ENCODE results near the gene SLC13A2.

SLC13A2 gene

GRCh38 chr17:28474111-28474531 is 677 bp downstream of the SLC13A2 start:
- H3K14ac ChIP-seq (ENCODE audit: low read length in 2 of 2), result peak overlapping the region in 1 of 2 experiments; percentile 35
- no peak overlapping the region for H4K8ac ChIP-seq (ENCODE audit: low read length)
- no peak overlapping the region for H2BK12ac ChIP-seq (ENCODE audit: low read length in 2 of 2)
- no peak overlapping the region for H3K9ac ChIP-seq (ENCODE audit: low read length)
- no peak overlapping the region for H2BK120ac ChIP-seq (ENCODE audit: low read depth, low read length)
- no peak overlapping the region for H3K23ac ChIP-seq (ENCODE audit: low read length in 2 of 2)
- H2AK5ac ChIP-seq (ENCODE audit: low read length, severe bottlenecking), result no peak overlapping the region
- DNase-seq, result no peak
- no peak overlapping the region for H3K4me2 ChIP-seq (ENCODE audit: low read length, poor library complexity, severe bottlenecking)
- H3K9me3 ChIP-seq (ENCODE audit: control insufficient read depth, low read length), result no peaks in the 10 kb centered on the region
- no peak overlapping the region for H4K91ac ChIP-seq (ENCODE audit: low read length)
- WGBS, result 55% methylated on average over 3 of the region's 7 CpGs
- no peak overlapping the region for H2AFZ ChIP-seq (ENCODE audit: low read depth, low read length)
- H3K4ac ChIP-seq (ENCODE audit: low read depth in 1 of 2, low read length in 2 of 2), result no peak overlapping the region
- no peak overlapping the region for H3K18ac ChIP-seq (ENCODE audit: low read depth in 1 of 2, low read length in 2 of 2)
- no peak overlapping the region for H2BK5ac ChIP-seq (ENCODE audit: low read depth, low read length, poor library complexity, severe bottlenecking)
- H3K36me3 ChIP-seq (ENCODE audit: control insufficient read depth in 1 of 2, insufficient read depth in 2 of 2, low read depth in 1 of 2, low read length in 2 of 2), result no peaks in the 10 kb centered on the region
- H3K4me3 ChIP-seq (ENCODE audit: insufficient read depth in 1 of 2, low read depth in 1 of 2, low read length in 2 of 2), result no peak overlapping the region
- no peaks in the 10 kb centered on the region for H3K4me1 ChIP-seq (ENCODE audit: control insufficient read depth, insufficient read depth, low read depth, low read length)
- H3K27ac ChIP-seq (ENCODE audit: low read length, poor library complexity, severe bottlenecking), result no peak overlapping the region
- peaks cover 61 to 64% of the 10 kb centered on the region in 2 experiments for H3K27me3 ChIP-seq (ENCODE audit: control insufficient read depth in 1 of 2, insufficient read depth in 1 of 2, low read length in 2 of 2)
- H3K79me1 ChIP-seq (replicated peaks; ENCODE audit: low read length, poor library complexity, severe bottlenecking), result no peaks in the 10 kb centered on the region
- H2BK15ac ChIP-seq (ENCODE audit: low read depth, poor library complexity, severe bottlenecking), result no peak overlapping the region

- Histone ChIP-seq H4K91ac (ENCODE audit: low read length) (no peak overlapping the region), H3K4ac (ENCODE audit: low read depth in 1 of 2, low read length in 2 of 2) (no peak overlapping the region), H3K4me1 (ENCODE audit: control insufficient read depth, insufficient read depth, low read depth, low read length) (no peaks in the 10 kb centered on the region), H3K27ac (ENCODE audit: low read length, poor library complexity, severe bottlenecking) (no peak overlapping the region), H3K9ac (ENCODE audit: low read length) (no peak overlapping the region), H3K14ac (ENCODE audit: low read length in 2 of 2) (no peak overlapping the region), H2BK120ac (ENCODE audit: low read depth, low read length) (no peak overlapping the region), H3K4me2 (ENCODE audit: low read length, poor library complexity, severe bottlenecking) (no peak overlapping the region), H3K27me3 (ENCODE audit: control insufficient read depth in 1 of 2, insufficient read depth in 1 of 2, low read length in 2 of 2) (peaks cover 55 to 56% of the 10 kb centered on the region in 2 experiments), H2AK5ac (ENCODE audit: low read length, severe bottlenecking) (no peak overlapping the region), H2BK15ac (ENCODE audit: low read depth, poor library complexity, severe bottlenecking) (no peak overlapping the region), H3K18ac (ENCODE audit: low read depth in 1 of 2, low read length in 2 of 2) (no peak overlapping the region), H4K8ac (ENCODE audit: low read length) (no peak overlapping the region), H3K36me3 (ENCODE audit: control insufficient read depth in 1 of 2, insufficient read depth in 2 of 2, low read depth in 1 of 2, low read length in 2 of 2) (no peaks in the 10 kb centered on the region), H2AFZ (ENCODE audit: low read depth, low read length) (no peak overlapping the region), H3K79me1 (replicated peaks; ENCODE audit: low read length, poor library complexity, severe bottlenecking) (no peaks in the 10 kb centered on the region), H3K23ac (ENCODE audit: low read length in 2 of 2) (no peak overlapping the region), H3K4me3 (ENCODE audit: insufficient read depth in 1 of 2, low read depth in 1 of 2, low read length in 2 of 2) (no peak overlapping the region), H3K9me3 (ENCODE audit: control insufficient read depth, low read length) (no peaks in the 10 kb centered on the region), H2BK12ac (ENCODE audit: low read length in 2 of 2) (no peak overlapping the region), H2BK5ac (ENCODE audit: low read depth, low read length, poor library complexity, severe bottlenecking) (no peak overlapping the region)
- peak; percentile 10 for DNase-seq
- WGBS, result 68% methylated on average over 9 of the region's 9 CpGs
Measured at GRCh38 chr17:28475151-28475900, 1.9 kb downstream of the SLC13A2 start.

- Histone ChIP-seq H3K4me1 (ENCODE audit: control insufficient read depth, insufficient read depth, low read depth, low read length) (no peaks in the 10 kb centered on the region), H2BK12ac (ENCODE audit: low read length in 2 of 2) (no peak overlapping the region), H3K9ac (ENCODE audit: low read length) (no peak overlapping the region), H3K27me3 (ENCODE audit: control insufficient read depth in 1 of 2, insufficient read depth in 1 of 2, low read length in 2 of 2) (peaks cover 51 to 61% of the 10 kb centered on the region in 2 experiments), H3K4ac (ENCODE audit: low read depth in 1 of 2, low read length in 2 of 2) (no peak overlapping the region), H2BK5ac (ENCODE audit: low read depth, low read length, poor library complexity, severe bottlenecking) (no peak overlapping the region), H3K23ac (ENCODE audit: low read length in 2 of 2) (no peak overlapping the region), H2AK5ac (ENCODE audit: low read length, severe bottlenecking) (no peak overlapping the region), H3K4me3 (ENCODE audit: insufficient read depth in 1 of 2, low read depth in 1 of 2, low read length in 2 of 2) (no peak overlapping the region), H2BK15ac (ENCODE audit: low read depth, poor library complexity, severe bottlenecking) (no peak overlapping the region), H3K27ac (ENCODE audit: low read length, poor library complexity, severe bottlenecking) (no peak overlapping the region), H2BK120ac (ENCODE audit: low read depth, low read length) (no peak overlapping the region), H2AFZ (ENCODE audit: low read depth, low read length) (no peak overlapping the region), H3K4me2 (ENCODE audit: low read length, poor library complexity, severe bottlenecking) (no peak overlapping the region), H3K9me3 (ENCODE audit: control insufficient read depth, low read length) (no peaks in the 10 kb centered on the region), H3K14ac (ENCODE audit: low read length in 2 of 2) (no peak overlapping the region), H4K91ac (ENCODE audit: low read length) (no peak overlapping the region), H4K8ac (ENCODE audit: low read length) (no peak overlapping the region), H3K36me3 (ENCODE audit: control insufficient read depth in 1 of 2, insufficient read depth in 2 of 2, low read depth in 1 of 2, low read length in 2 of 2) (no peaks in the 10 kb centered on the region), H3K18ac (ENCODE audit: low read depth in 1 of 2, low read length in 2 of 2) (no peak overlapping the region), H3K79me1 (replicated peaks; ENCODE audit: low read length, poor library complexity, severe bottlenecking) (no peaks in the 10 kb centered on the region)
- WGBS, result 77% methylated on average over 11 of the region's 11 CpGs
- DNase-seq, result no peak
Measured at GRCh38 chr17:28476076-28476865, 2.8 kb downstream of the SLC13A2 start.

- Histone ChIP-seq H2AFZ (ENCODE audit: low read depth, low read length) (no peak overlapping the region), H3K4me1 (ENCODE audit: control insufficient read depth, insufficient read depth, low read depth, low read length) (no peaks in the 10 kb centered on the region), H4K8ac (ENCODE audit: low read length) (no peak overlapping the region), H3K23ac (ENCODE audit: low read length in 2 of 2) (no peak overlapping the region), H3K9me3 (ENCODE audit: control insufficient read depth, low read length) (no peaks in the 10 kb centered on the region), H3K36me3 (ENCODE audit: control insufficient read depth in 1 of 2, insufficient read depth in 2 of 2, low read depth in 1 of 2, low read length in 2 of 2) (no peaks in the 10 kb centered on the region), H2BK5ac (ENCODE audit: low read depth, low read length, poor library complexity, severe bottlenecking) (no peak overlapping the region), H3K14ac (ENCODE audit: low read length in 2 of 2) (no peak overlapping the region), H3K27me3 (ENCODE audit: control insufficient read depth in 1 of 2, insufficient read depth in 1 of 2, low read length in 2 of 2) (peaks cover 48 to 58% of the 10 kb centered on the region in 2 experiments), H2BK12ac (ENCODE audit: low read length in 2 of 2) (no peak overlapping the region), H3K79me1 (replicated peaks; ENCODE audit: low read length, poor library complexity, severe bottlenecking) (no peaks in the 10 kb centered on the region), H2AK5ac (ENCODE audit: low read length, severe bottlenecking) (no peak overlapping the region), H3K27ac (ENCODE audit: low read length, poor library complexity, severe bottlenecking) (no peak overlapping the region), H4K91ac (ENCODE audit: low read length) (no peak overlapping the region), H3K4me2 (ENCODE audit: low read length, poor library complexity, severe bottlenecking) (no peak overlapping the region), H3K4me3 (ENCODE audit: insufficient read depth in 1 of 2, low read depth in 1 of 2, low read length in 2 of 2) (no peak overlapping the region), H3K18ac (ENCODE audit: low read depth in 1 of 2, low read length in 2 of 2) (no peak overlapping the region), H3K4ac (ENCODE audit: low read depth in 1 of 2, low read length in 2 of 2) (no peak overlapping the region), H3K9ac (ENCODE audit: low read length) (no peak overlapping the region), H2BK120ac (ENCODE audit: low read depth, low read length) (no peak overlapping the region), H2BK15ac (ENCODE audit: low read depth, poor library complexity, severe bottlenecking) (no peak overlapping the region)
- no peak for DNase-seq
- WGBS, result 98% methylated on average over 3 of the region's 7 CpGs
Measured at GRCh38 chr17:28477928-28478327, 4.5 kb downstream of the SLC13A2 start.
